GM18520 (cell line): ENCODE data around the gene PRPF6.

Experiments
- ATAC-seq: cut with Tn5 transposase; IDR thresholded peaks from one replicate; pipeline ENCODE4 v1.9.1; 2021; ENCODE audit not compliant: unreplicated experiment

PRPF6 gene, protein sequence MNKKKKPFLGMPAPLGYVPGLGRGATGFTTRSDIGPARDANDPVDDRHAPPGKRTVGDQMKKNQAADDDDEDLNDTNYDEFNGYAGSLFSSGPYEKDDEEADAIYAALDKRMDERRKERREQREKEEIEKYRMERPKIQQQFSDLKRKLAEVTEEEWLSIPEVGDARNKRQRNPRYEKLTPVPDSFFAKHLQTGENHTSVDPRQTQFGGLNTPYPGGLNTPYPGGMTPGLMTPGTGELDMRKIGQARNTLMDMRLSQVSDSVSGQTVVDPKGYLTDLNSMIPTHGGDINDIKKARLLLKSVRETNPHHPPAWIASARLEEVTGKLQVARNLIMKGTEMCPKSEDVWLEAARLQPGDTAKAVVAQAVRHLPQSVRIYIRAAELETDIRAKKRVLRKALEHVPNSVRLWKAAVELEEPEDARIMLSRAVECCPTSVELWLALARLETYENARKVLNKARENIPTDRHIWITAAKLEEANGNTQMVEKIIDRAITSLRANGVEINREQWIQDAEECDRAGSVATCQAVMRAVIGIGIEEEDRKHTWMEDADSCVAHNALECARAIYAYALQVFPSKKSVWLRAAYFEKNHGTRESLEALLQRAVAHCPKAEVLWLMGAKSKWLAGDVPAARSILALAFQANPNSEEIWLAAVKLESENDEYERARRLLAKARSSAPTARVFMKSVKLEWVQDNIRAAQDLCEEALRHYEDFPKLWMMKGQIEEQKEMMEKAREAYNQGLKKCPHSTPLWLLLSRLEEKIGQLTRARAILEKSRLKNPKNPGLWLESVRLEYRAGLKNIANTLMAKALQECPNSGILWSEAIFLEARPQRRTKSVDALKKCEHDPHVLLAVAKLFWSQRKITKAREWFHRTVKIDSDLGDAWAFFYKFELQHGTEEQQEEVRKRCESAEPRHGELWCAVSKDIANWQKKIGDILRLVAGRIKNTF

DNA sequence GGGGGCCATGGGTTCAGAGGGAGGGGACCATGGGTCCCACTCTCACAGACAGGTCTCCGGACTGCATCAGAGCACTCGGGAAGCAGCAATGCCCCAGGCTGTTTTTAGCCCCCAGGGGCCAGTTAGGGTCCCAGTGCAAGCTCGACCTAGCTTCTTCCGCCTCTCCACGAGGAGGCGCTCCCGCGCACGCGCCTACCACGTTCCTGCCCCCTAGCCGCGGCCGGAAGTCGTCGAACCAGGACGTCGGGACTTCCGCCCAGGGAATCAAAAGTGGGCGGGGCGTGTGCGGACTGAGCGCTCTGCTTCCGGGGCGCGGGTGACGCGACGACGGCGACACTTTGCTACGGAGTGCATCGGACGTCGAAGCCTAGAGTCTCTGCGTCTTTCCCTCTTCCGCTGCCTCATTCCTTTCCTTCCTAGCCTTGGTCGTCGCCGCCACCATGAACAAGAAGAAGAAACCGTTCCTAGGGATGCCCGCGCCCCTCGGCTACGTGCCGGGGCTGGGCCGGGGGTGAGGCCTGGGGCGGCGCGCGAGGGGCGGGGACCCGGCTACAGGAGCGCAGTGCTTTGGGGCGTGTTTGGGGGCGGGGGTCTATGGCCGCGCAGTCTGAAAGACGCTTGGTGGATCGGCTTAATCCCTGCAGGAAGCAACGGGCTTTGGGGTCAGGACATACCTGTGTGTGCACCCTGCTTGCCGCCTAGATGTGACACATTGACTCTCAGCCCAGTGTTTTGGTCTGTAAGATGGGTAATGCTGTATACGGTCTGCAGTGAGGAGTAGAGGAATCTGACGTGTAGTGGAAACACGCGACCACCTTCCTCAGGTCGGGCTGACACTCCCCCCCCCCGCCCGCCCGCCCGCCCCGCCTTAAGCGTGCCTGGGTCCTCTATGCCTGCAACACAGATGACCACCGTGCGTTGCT, at the start of gene PRPF6:
Gene PRPF6 (plus strand): TSS at position 327 of the 923 bp plus-strand sequence. CDS start 114 bp downstream, at position 441.
- ATAC-seq = peak; percentile 45

DNA sequence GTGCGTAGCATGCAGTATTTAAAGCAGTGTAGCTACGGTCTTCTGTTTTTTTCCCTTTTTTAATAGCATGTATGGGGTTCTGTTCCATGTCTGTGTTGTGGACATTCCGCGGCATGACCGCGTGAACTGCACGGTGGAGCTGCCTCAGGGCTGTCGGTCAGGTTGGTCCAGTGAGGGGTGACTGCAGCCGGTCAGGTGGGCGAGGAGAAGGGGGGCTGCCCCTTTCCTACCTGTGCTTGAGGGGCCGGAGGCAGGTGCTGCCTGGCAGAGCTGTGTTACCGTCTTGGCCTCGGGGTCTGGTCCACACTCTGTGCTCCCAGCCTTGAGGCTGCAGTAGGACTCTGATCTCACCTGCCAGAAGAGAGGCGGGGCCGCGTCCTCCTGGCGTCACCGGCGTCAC, 49.2 kb upstream of the PRPF6 start:
- no peak for ATAC-seq

DNA sequence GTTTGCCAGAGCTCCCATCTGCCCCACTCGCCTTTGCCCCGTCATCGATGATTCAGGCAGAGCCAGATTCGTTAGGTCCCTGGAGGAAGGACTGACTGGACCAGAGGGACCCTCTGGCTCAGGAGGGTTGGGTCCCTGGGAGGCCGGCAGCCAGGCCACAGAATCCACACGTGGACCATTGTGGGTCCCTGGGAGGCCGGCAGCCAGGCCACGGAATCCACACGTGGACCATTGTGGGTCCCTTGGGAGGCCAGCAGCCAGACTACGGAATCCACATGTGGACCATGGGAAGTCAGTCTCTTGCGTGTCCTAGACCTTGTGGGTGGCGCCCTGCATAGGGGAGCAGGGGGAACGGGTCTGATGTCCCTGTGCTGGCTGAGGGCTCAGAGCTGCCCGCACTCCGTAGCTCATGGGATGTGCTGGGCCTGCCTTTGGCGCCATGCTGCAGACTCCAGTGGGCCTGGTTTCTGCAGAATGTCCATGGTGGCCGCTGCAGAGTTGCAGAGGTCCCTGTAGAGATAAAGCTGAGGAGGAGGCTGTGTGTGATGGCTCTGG, 48.2 kb upstream of the PRPF6 start:
- no peak for ATAC-seq

DNA sequence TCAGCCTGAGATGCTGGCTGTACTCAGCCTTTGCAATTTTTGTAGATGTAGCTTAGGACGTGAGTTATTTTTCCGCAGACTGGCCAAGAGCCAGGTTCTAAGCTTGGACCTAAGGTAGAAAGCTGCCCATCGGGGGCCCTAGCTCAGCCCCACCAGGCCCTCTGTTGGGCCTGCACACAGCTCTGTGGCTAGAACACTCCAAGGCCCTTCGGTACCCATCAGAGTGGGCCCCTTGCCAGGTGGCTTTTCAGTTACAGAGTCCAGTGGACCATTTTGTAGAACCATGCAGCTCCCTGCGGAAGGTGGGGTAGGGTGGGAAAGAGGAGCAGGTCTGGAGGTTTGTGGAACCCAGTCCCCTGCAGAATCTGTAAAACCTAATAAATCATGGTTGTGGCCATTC, 47.3 kb upstream of the PRPF6 start:
- no peak for ATAC-seq

DNA sequence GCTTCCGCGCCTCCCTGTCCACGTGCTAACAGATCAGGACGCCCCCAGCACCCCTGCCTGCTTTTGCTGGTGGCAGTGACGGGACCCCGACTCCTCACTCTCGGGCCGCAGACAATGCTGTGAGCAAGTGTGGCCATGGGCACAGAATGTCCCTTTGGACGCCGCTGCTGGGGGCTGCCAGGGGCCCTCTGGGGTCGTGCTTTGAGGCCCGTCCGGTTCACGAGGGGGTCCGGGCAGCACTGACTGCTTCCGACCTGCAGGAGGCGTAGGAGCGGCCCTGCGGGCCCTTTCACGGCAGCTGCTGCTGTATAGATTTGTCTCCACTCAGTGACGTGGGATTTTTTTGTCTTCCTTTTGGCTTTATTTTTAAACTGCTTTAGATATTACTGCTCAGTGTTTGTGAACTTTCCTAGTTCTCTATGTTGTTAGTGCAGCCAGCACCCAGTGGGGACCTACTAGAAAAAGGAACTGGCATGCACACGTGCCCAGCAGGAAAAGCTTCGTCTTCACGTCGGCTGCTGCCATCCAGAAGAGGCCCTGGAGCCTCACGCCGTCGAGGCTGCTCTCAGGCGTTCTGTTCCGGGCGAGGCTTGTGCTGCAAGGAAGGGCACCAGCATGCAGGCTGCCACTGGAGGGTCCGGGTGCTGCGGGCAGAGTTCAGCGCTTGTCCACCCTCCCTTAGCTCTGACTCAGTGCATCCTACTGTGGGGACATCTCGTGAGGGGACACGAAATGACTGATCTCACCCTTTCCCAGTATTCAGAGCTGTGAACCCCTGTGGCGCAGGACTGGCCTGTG, 46.5 kb upstream of the PRPF6 start:
- ATAC-seq = no peak

DNA sequence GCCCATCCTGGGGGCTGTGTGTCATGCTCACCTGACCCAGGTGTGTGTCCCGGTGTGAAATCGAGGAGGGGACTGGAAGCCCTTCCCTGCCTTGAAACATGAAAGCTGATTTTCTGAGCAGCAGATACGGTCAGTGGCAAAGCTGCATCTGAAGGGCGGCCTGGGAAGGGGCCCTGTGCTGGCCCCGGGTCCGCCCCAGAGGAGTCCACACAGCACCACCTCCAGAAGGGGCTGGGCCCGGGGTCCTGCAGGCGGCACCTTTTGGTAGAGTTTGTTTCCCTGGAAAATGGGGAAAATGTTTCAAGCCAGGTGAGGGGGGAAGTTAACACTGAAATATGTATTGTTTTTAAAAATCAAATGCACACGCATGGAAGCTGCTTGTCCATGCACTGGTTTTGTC, 45.5 kb upstream of the PRPF6 start:
- ATAC-seq = no peak

DNA sequence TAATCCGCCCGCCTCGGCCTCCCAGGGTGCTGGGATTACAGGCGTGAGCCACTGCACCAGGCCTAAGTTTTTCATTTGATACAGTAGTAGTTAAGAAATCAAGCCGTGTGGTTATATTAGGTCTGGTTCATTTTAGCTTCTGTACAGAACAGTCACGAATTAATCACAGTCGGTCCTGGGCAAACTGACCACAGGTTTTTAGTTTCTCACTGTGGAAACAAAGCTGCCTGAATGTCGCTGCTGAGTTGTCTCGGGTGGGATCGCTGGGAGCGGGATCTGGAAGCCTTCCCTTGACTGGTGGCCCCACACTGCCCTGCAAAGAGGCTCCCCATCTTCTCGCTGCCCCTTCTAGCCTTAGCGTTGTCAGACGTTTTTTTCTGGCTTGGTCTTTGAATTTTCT, 43.3 kb upstream of the PRPF6 start:
- ATAC-seq = no peak

DNA sequence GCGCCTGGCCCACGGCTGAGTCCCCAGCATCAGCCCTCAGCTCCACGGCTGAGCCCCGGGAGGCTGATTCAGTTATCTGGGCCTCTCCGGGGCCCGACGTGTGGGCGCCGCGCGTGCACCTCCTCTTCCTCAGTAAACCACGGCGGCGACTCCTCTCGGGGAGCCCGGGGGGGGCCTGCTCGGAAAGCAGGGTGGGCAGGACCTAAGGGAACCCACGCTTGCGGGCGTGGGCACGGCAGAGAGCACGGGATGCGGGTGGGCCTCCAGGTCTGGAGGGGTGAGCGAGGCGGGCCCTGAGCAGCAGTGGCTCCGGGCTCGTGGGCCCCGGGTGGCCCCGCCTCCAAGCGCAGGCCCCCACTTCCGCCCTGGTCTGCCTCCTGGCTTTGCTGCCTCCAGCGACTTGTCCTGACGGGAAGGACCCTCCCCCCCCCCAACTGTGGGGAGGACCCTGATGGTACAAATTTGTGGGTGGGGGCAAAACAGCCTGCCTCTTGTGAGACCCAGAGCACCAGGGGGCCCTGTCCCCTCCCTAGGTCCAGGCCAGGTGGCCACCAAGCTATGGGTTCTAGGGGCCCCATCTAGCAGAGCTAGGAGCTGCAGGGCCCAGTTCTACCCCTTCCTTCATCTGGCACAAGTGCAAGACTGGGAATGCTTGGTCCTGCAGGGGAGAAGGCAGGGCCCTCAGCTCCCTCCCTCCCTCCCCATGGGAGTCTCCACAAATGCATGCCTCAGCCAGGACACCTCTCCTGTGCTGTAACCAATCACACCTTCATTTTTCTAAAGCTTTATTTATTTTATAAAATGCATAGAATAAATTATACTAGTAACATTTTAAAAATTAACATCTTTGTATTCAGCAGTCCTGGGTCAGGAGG, 41.6 kb upstream of the PRPF6 start:
- ATAC-seq = no peak

DNA sequence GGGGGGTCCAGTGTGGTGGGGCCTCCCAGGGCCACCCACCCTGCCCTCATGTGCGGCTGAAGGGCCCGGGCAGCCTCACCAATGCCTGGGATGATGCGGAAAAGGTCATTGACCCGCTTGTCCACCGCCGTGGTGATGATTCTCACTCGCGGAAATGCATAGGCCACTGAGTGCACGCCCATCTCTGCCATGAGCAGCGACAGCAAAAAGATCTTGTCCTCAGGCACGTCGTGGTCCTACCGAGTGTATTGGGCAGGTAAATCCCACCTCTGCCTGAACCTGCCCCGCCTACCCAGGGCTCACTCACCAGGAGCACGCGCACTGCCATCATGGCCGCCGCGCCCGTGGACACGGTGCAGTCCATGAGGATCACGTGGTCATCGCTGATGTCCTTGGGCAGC, 40.9 kb upstream of the PRPF6 start:
- ATAC-seq = no peak

DNA sequence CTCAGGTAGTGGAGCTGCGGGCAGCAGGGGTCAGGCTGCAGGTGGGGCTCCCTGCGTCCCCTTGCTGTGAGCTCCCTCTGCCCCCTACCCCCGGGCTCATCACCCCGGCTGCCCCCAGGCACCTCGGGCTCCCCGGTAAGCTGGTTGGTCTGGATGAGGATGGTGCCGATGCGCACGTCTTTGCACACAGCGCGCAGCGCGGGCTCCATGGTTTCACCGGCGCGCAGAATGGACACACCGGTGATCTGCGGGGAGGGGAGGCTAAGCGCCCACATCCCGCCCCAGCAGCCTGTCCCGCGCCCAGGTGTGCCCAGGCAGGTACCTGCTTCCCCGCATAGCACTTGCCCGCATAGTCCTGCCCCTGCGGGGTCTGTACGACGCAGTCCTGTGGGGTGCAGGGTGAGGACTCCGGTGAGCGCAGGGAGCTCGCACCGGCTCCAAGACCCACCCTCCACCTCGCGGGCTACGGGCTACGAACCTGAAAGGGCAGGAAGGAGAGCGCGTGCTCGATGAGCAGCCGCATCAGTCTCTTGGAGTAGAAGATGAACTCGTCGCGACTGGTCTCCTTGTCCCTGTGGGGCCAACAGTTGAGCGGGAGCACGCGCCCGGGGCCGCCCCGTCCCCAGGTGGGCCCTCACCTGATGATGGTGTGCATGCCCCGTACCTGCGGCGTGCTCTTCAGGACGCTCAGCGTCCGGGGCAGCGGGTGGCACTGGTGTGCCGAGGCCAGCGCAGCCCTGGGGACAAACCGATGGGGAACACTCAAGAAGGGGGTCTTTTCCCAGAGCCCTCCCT, 40.3 kb upstream of the PRPF6 start:
- no peak for ATAC-seq

DNA sequence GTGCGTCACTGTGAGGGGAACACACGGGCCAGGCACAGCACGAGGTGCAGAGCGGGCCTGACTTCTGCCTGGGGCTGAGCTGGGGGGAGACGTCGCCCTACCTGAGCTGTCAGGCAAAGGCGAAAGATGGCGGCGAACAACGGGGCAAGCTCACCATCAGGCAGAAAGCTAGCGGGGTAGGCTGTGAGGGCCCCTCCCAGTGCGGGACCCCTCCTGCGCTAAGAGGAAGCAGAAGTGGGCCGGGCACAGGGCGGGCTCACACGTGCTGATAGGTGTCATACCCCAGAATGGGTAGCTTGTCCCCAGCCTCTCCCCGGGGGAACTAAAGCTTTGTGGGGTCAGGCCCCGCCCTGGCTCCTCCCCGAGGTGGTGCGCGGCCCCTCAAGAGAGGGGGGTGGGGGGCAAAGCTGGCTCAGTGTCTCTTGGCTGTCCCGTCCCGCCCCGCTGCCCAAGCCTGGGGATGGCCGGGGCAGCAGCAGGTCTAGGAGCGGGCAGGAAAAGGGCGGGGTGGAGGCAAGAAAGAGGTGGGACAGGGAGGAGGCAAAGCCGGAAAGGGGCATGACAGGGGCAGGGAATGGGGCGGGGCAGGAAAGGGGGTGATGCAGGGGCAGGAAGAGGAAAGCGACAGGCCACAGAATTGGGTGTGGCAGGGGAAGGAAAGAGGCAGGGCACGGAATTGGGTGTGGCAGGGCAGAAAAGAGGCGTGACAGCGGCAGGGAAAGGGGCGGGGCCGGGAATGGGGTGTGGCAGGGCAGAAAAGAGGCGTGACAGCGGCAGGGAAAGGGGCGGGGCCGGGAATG, 39.5 kb upstream of the PRPF6 start:
- no peak for ATAC-seq

DNA sequence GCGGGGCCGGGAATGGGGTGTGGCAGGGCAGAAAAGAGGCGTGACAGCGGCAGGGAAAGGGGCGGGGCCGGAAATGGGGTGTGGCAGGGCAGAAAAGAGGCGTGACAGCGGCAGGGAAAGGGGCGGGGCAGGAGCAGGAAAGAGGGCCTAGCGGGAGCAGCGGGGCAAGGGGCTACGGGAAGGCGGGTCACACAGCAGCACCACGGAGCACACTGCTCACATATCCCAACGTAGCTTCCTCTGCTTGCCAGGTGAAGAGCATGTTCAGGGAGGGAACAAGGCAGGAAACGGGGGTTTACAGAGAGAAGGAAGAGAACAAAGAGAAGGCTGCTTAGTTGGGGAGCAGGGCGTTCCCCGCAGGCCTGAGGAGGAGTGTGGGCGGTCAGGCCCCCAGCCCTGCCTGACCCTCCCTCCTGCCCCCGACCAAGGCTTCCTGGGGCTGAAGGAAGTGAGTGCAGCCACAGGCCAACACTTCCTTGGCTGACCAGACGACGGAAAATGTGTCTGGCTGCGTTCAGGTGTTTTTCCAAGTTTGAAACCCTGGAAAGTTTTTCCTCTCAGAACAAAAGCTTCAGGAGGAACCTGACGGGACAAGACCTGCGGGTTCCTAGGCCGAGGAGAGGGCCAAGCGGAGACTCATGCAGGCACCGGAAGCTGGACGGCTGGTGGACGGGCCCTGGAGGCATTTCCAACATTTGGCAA, 38.5 kb upstream of the PRPF6 start:
- ATAC-seq = no peak

DNA sequence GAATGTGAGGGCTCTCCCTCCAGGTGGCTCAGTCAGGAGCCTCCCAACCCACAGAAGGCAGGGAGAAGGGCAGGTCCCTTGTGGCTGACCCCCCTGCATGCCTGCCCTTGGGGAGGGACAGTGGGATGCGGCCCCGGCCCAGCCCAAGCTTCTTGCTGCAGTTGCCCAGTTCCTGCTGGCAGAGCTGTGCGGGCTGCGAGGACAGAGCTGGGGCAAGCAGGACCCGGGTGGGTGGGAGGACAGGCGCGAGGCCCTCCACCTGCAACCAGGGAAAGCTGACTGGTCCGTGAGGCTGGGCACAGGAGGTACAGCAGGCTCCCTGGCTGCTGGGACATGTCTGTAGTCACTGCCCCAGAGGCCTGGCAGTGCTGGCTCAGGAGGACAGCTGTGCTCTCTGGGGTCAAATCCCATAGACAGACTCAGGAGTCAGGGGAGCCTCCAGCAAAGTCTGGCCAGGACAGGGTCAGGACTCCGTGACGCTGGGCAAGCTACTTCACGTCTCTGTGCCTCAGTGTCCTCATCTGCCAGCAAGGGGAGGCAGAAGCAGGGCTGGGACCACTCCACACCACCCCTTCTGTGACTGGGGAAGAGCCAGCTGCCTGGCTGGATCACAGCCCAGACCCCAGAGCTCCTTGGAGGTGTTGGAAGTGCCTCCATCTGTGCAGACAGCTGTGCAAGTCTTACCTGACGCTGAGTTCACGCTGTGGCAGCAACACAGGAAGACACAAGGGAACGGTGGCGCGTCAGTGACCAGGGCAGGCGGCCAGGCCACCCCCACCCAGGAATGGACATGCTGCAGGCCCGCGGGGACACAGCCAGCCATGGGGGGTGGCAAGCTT, 37.7 kb upstream of the PRPF6 start:
- no peak for ATAC-seq

DNA sequence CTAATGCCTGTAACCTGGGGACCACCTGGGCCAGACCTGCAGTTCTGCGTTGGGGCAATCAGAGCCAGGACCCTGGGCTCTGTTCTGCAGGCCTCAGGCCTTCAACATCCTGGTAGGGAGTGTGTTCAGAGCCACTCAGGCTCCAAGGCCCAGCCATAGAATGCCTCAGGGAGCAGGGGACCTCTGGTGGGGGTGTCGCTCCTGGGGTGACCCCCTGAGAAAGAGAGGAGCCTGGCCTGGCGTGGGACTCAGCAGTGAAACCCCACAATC, 37.2 kb upstream of the PRPF6 start:
- no peak for ATAC-seq

DNA sequence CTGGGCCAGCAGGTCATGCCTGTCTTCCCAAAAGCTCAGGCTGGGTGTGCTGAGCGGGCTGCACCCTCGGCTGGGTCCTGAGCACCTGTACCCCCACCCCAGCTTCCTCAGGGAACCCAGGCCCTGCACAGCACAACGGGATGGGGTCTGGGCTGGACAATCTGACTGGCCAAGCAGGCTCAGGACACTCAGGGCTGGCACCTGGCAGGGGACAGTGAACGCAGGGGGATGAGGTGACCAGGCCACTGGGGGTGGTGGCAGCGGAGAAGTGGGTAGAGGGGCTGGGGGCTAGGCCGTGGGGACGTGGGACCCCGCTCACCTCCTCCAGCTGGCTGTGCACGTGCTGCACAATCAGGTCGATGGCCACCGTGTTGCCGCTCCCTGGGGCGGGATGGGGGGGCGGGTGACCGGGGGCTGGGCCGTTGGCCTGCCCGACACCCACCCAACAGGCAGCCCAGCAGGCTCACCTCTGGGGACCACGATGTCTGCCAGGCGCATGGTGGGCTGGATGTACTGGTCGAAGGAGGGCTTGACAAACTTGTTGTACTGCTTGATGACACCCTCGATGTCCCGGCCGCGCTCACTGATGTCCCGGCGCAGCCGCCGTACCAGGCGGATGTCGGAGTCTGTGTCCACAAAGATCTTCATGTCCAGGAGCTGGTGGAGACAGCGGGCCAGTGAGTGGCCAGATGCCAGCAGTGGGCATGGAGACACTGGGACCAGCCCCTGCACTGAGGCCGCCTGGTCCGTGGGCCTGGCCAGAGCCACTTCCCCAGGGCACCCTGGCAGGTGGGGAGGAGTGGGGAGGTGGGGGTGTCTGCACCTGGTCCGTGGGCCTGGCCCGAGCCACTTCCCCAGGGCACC, 36.6 kb upstream of the PRPF6 start:
- no peak for ATAC-seq
